ENCODE results near the gene UBB.
"Not testable (repeated sequence)": the region's sequence is repeated elsewhere in the genome, so short reads cannot be mapped to it uniquely, and the experiment has no call there.

DNA sequence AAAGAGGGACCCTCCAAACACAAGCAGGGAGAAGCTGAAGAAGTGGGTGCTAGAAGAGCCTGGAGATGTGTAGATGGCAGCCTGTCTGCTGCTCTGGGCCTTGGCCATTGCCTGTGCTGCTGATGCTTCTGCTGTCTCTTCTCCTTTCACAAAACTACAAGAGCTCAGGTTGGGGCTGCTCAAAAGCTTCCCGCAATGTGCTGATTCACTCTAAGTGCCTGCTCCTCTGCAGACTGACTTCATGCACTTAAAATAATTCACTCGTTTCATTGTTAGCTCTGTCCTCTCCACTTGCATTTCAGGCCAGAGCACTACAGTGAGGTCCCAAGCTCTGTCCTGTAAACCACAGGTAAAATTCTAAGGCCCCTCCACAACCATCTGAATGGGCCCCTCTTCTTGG lies 15.8 kb downstream of the UBB start:
- TF ChIP-seq, protein P1, sequence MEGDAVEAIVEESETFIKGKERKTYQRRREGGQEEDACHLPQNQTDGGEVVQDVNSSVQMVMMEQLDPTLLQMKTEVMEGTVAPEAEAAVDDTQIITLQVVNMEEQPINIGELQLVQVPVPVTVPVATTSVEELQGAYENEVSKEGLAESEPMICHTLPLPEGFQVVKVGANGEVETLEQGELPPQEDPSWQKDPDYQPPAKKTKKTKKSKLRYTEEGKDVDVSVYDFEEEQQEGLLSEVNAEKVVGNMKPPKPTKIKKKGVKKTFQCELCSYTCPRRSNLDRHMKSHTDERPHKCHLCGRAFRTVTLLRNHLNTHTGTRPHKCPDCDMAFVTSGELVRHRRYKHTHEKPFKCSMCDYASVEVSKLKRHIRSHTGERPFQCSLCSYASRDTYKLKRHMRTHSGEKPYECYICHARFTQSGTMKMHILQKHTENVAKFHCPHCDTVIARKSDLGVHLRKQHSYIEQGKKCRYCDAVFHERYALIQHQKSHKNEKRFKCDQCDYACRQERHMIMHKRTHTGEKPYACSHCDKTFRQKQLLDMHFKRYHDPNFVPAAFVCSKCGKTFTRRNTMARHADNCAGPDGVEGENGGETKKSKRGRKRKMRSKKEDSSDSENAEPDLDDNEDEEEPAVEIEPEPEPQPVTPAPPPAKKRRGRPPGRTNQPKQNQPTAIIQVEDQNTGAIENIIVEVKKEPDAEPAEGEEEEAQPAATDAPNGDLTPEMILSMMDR (IDR thresholded peaks at IDR 0.05), result not testable (repeated sequence)
- not testable (repeated sequence) for TF ChIP-seq POLR2A (IDR thresholded peaks at IDR 0.05)

All from adrenal gland (tissue), 5 donors.